Psoas muscle (tissue), 8 donors: ENCODE measurements around the gene HIRA. TPM values are rescaled to one million over a fixed set of nuclear protein-coding genes. Genes with fewer than 3 reads are reported as not detected.
A peak's percentile ranks its signal among the peaks of the same experiment; 100 is the strongest.

Experiments
- ATAC-seq, 4 donors: fragments of 200-7000 bp; cut with Tn5 transposase; one replicate each; pipeline ENCODE4 v1.9.1; 2020; ENCODE audit warnings: moderate library complexity in 3 of 4, mild to moderate bottlenecking in 2 of 4
- DNase-seq, 2 donors: peaks; one replicate each; pipeline ENCODE4 v3.0.0-alpha.2; 2020
- H3K27ac ChIP-seq: fragments of 200-600 bp; one replicate; pipeline ENCODE4 v1.8.0; 2022
- H3K27me3 ChIP-seq, 3 donors: fragments of 200-600 bp in 1 of 3; one replicate each; pipeline versions ENCODE4 v1.6.1 to v1.8.0; 2013 to 2022; ENCODE audit warnings: low read length in 2 of 3, mild to moderate bottlenecking in 2 of 3, moderate library complexity in 1 of 3; ENCODE audit not compliant: insufficient read depth in 3 of 3
- H3K36me3 ChIP-seq, 2 donors: fragments of 200-600 bp in 1 of 2; one replicate each; pipeline versions ENCODE4 v1.6.1 to v1.8.0; 2013 to 2022; ENCODE audit warnings: low read depth in 1 of 2, mild to moderate bottlenecking in 1 of 2, moderate library complexity in 1 of 2; ENCODE audit not compliant: insufficient read depth in 1 of 2
- H3K4me1 ChIP-seq: fragments of 200-600 bp; one replicate; pipeline ENCODE4 v1.8.0; 2022
- H3K4me3 ChIP-seq: fragments of 200-600 bp; one replicate; pipeline ENCODE4 v1.8.0; 2022; ENCODE audit warnings: mild to moderate bottlenecking
- H3K9me3 ChIP-seq: fragments of 200-600 bp; one replicate; pipeline ENCODE4 v1.8.0; 2022
- WGBS, 3 donors: extraction: QIAGEN DNeasy Blood & Tissue Kit; methylation state at CpG; one replicate each; pipeline versions ENCODE4 v1.1.6 to v1.1.7; 2013; 5-methylcytosine and 5-hydroxymethylcytosine counted together
- intact Hi-C, 2 donors: fragments of 100-400 bp; cut with DNase I; formaldehyde crosslinking; loops; one replicate each; pipeline versions ENCODE4 v1.11.0 to v1.14.2; 2022
- polyA plus RNA-seq, 3 donors: library from polyadenylated mRNA; stranded (reverse); fragments of 200-250 nt; gene quantifications; one replicate each; pipeline ENCODE4 v1.2.3, GENCODE V29; 2013
- total RNA-seq, 4 donors: library from RNA; stranded (reverse); fragmentation: NEBNext Ultra II Directional in 2 of 4; extraction: Animal tissue kit (Norgen Biotek cat#: 25700) in 2 of 4; gene quantifications; one replicate each; pipeline versions ENCODE4 v1.2.1 to v1.2.4, GENCODE V29; 2021 to 2023
- TF ChIP-seq, protein P1 (sequence below): fragments of 200-600 bp; IDR thresholded peaks from one replicate; pipeline ENCODE4 v1.8.0; 2022; ENCODE audit warnings: antibody characterized with exemption
- donor health status: healthy with polysubstance abuse.
- donor health status: DM: no; HTN: no; CAD: no; lungs with moderate emphysema.
- donor health status: Bipolar disorder and iron deficiency.
- donor health status: healthy.
- donor health status: DM: yes; HTN: yes; CAD: no.
- donor health status: DM: no; HTN: no; CAD: no.
- donor health status: DM: no; HTN: no; CAD: no.
- donor health status: DM: yes; HTN: yes; CAD: no.

Gene HIRA
- total and polyA plus RNA-seq, 7 donors: 12.3 to 32.7 (median 17.2) TPM

DNA sequence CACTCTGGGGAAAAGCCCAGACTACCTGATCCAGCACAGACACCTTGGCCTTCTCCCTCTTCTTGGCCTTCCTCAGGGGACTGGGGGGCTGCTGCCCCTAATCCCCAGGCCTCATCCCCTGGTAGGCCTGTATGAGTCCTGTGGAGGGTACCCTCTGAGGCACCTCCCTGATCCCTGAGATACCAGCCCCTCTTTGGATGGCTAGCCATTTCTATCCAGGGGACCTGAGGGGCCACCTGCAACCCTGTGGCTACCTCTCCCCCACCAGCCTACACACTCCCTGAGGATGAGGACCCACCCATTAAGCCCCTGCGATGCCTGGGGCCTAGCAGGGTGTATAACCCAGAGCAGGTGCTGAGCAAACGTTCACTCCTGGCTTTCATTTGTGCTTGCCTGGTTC is 54.6 kb downstream of the HIRA start:
- ATAC-seq (peak in 2 of 4 donors; percentile 14 to 27), DNase-seq (no peak)
- H3K9me3 ChIP-seq: no peaks in the 10 kb centered on the region
- WGBS, 3 donors: 91 to 100% (median 91%) methylated on average over 2 of the region's 2 CpGs
- H3K4me3 ChIP-seq: no peak overlapping the region
- intact Hi-C loops: loop anchor here in 1 of 2 donors (10.0 kb wide), 1 partner anchor 52 kb away; no protein-coding TSS in a partner anchor
- TF ChIP-seq, protein P1, sequence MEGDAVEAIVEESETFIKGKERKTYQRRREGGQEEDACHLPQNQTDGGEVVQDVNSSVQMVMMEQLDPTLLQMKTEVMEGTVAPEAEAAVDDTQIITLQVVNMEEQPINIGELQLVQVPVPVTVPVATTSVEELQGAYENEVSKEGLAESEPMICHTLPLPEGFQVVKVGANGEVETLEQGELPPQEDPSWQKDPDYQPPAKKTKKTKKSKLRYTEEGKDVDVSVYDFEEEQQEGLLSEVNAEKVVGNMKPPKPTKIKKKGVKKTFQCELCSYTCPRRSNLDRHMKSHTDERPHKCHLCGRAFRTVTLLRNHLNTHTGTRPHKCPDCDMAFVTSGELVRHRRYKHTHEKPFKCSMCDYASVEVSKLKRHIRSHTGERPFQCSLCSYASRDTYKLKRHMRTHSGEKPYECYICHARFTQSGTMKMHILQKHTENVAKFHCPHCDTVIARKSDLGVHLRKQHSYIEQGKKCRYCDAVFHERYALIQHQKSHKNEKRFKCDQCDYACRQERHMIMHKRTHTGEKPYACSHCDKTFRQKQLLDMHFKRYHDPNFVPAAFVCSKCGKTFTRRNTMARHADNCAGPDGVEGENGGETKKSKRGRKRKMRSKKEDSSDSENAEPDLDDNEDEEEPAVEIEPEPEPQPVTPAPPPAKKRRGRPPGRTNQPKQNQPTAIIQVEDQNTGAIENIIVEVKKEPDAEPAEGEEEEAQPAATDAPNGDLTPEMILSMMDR: no peak
- no peak overlapping the region for H3K27ac ChIP-seq
- peaks cover 13 to 86% of the 10 kb centered on the region in 2 donors for H3K36me3 ChIP-seq
- H3K4me1 ChIP-seq: no peaks in the 10 kb centered on the region
- H3K27me3 ChIP-seq: no peaks in the 10 kb centered on the region

DNA sequence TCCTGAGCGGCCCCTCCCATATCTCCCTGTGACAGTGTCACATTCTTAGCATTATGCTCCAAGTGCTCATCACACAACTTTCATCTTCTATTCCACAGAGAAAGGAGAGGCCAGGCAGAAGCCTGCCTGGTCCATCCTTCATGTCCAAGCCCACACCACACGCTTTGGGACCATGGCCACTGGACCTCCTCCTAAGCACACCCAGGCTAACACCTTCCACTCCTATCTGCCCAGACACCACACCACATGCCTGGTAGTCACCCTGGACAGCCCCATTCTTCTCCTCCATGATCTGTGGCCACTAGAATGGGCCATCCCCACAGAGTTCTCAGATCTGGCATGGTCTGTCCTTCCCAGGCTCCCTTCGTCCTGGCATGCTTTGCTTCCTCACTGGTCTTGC is 55.3 kb downstream of the HIRA start:
- ATAC-seq: no peak
- H3K4me1 ChIP-seq: no peaks in the 10 kb centered on the region
- TF ChIP-seq, protein P1: no peak
- no peak overlapping the region for H3K4me3 ChIP-seq
- intact Hi-C loops: loop anchor here in 1 of 2 donors (10.0 kb wide), 1 partner anchor 51 kb away; no protein-coding TSS in a partner anchor
- no peaks in the 10 kb centered on the region for H3K9me3 ChIP-seq
- H3K27me3 ChIP-seq: no peaks in the 10 kb centered on the region
- no peak overlapping the region for H3K27ac ChIP-seq
- peaks cover 13 to 86% of the 10 kb centered on the region in 2 donors for H3K36me3 ChIP-seq
- DNase-seq: no peak
- 96 to 99% (median 97%) methylated on average over 3 of the region's 3 CpGs for WGBS, 3 donors

DNA sequence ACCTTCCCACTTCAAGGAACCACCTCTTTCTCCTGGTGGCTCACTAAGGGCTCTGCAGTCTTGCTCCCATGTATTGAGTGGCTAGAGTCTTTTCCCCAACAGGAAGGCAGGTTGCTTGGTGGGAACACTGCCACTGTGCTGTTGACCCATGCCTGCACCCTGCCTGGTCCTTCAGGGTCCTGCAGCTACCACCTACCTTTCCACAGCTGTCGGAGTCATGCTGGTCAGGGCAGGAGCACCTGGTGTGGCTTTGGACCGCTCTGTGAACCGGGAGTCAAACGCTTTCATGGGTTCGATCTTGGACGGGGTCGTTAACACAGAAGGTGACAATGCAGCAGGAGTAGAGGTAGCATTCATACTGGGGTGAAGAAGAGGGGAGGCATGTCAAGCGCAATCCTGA is 56.1 kb downstream of the HIRA start:
- no peaks in the 10 kb centered on the region for H3K9me3 ChIP-seq
- 96 to 97% (median 97%) methylated on average over 8 of the region's 8 CpGs for WGBS, 3 donors
- no peak for DNase-seq
- no peak overlapping the region for H3K4me3 ChIP-seq
- H3K27me3 ChIP-seq: no peaks in the 10 kb centered on the region
- no peaks in the 10 kb centered on the region for H3K4me1 ChIP-seq
- peaks cover 13 to 86% of the 10 kb centered on the region in 2 donors for H3K36me3 ChIP-seq
- no peak for ATAC-seq
- TF ChIP-seq, protein P1: no peak
- intact Hi-C loops: loop anchor here in 1 of 2 donors (10.0 kb wide), 1 partner anchor 51 kb away; no protein-coding TSS in a partner anchor
- no peak overlapping the region for H3K27ac ChIP-seq

- no peak overlapping the region for H3K4me3 ChIP-seq
- DNase-seq (no peak), ATAC-seq (no peak)
- no peaks in the 10 kb centered on the region for H3K4me1 ChIP-seq
- TF ChIP-seq, protein P1: no peak
- intact Hi-C loops: loop anchor here in 1 of 2 donors (10.0 kb wide), 1 partner anchor 50 kb away; no protein-coding TSS in a partner anchor
- no peak overlapping the region for H3K27ac ChIP-seq
- H3K36me3 ChIP-seq: peaks cover 13 to 90% of the 10 kb centered on the region in 2 donors
- H3K27me3 ChIP-seq: no peaks in the 10 kb centered on the region
- WGBS, 3 donors: 96 to 100% (median 96%) methylated on average over 1 of the region's 1 CpG
- no peaks in the 10 kb centered on the region for H3K9me3 ChIP-seq
These were observed 57.1 kb downstream of the HIRA start for GRCh38 chr22:19374410-19374809.

- DNase-seq (no peak), ATAC-seq (no peak)
- H3K27ac ChIP-seq: no peak overlapping the region
- TF ChIP-seq, protein P1: no peak
- H3K27me3 ChIP-seq: no peaks in the 10 kb centered on the region
- H3K36me3 ChIP-seq: peaks cover 13 to 95% of the 10 kb centered on the region in 2 donors
- H3K9me3 ChIP-seq: no peaks in the 10 kb centered on the region
- no peaks in the 10 kb centered on the region for H3K4me1 ChIP-seq
- intact Hi-C loops: loop anchor here in 1 of 2 donors (10.0 kb wide), 1 partner anchor 49 kb away; no protein-coding TSS in a partner anchor
- WGBS, 3 donors: 91 to 96% (median 92%) methylated on average over 5 of the region's 5 CpGs
- H3K4me3 ChIP-seq: no peak overlapping the region
These were observed 58.1 kb downstream of the HIRA start for GRCh38 chr22:19373450-19373849.
